KBM-7 (cell line): ENCODE data around the gene LATS2.
A peak's percentile ranks its signal among the peaks of the same experiment; 100 is the strongest.

Experiments used
- DNase-seq: peaks from one replicate; pipeline ENCODE4 v3.0.0-alpha.2; 2015
- in situ Hi-C: fragments of 300-500 bp; cut with MboI; formaldehyde crosslinking; loops from 2 replicates; pipeline ENCODE4 v1.14.3; 2020; ENCODE audit warnings: low sequenced_read_pairs, low pct_unique_long_range_greater_than_20kb, mixed read lengths

The LATS2 gene

GRCh38 chr13:21000647-21001046 is 60.7 kb downstream of the LATS2 start:
- in situ Hi-C loops, result no loop called here
- no peak for DNase-seq

- no peak for DNase-seq
- in situ Hi-C loops, result no loop called here
Measured at GRCh38 chr13:20998649-20999415, 62.6 kb downstream of the LATS2 start.

- in situ Hi-C loops, result no loop called here
- DNase-seq, result no peak
Measured at GRCh38 chr13:20997301-20998161, 63.9 kb downstream of the LATS2 start.

GRCh38 chr13:20995245-20995838 is 66.0 kb downstream of the LATS2 start:
- DNase-seq, result no peak

GRCh38 chr13:20994441-20994821 is 67.0 kb downstream of the LATS2 start:
- in situ Hi-C loops, result no loop called here
- no peak for DNase-seq

More at GRCh38 chr13:20995245-20995838, 66.0 kb downstream of the LATS2 start:
- in situ Hi-C loops, result no loop called here

- peak; percentile 70 for DNase-seq
- in situ Hi-C loops, result no loop called here
Measured at GRCh38 chr13:20993661-20994440, 67.5 kb downstream of the LATS2 start.

GRCh38 chr13:20993211-20993610 is 68.2 kb downstream of the LATS2 start:
- in situ Hi-C loops, result no loop called here
- no peak for DNase-seq

- in situ Hi-C loops, result no loop called here
- no peak for DNase-seq
Measured at GRCh38 chr13:20991741-20992520, 69.5 kb downstream of the LATS2 start.

- no peak for DNase-seq
- in situ Hi-C loops, result no loop called here
Measured at GRCh38 chr13:20990910-20991525, 70.4 kb downstream of the LATS2 start.

- in situ Hi-C loops, result no loop called here
- DNase-seq, result no peak
Measured at GRCh38 chr13:20989656-20990321, 71.6 kb downstream of the LATS2 start.

- in situ Hi-C loops, result no loop called here
- DNase-seq, result no peak
Measured at GRCh38 chr13:20988909-20989655, 72.3 kb downstream of the LATS2 start.

GRCh38 chr13:20988033-20988908 is 73.1 kb downstream of the LATS2 start:
- no peak for DNase-seq
- in situ Hi-C loops, result no loop called here

GRCh38 chr13:20987599-20987998 is 73.8 kb downstream of the LATS2 start:
- in situ Hi-C loops, result no loop called here
- no peak for DNase-seq

- DNase-seq, result no peak
- in situ Hi-C loops, result no loop called here
Measured at GRCh38 chr13:20984879-20985278, 76.5 kb downstream of the LATS2 start.

GRCh38 chr13:20983386-20983785 is 78.0 kb downstream of the LATS2 start:
- in situ Hi-C loops, result no loop called here
- DNase-seq, result no peak
